Kidney glomerular epithelial cell (primary cell): ENCODE data around the gene FAM53A.

Source experiments
- DNase-seq: peaks from one replicate; lab custom pipeline; 2025; lab: John Stamatoyannopoulos, UW

Gene FAM53A

DNA sequence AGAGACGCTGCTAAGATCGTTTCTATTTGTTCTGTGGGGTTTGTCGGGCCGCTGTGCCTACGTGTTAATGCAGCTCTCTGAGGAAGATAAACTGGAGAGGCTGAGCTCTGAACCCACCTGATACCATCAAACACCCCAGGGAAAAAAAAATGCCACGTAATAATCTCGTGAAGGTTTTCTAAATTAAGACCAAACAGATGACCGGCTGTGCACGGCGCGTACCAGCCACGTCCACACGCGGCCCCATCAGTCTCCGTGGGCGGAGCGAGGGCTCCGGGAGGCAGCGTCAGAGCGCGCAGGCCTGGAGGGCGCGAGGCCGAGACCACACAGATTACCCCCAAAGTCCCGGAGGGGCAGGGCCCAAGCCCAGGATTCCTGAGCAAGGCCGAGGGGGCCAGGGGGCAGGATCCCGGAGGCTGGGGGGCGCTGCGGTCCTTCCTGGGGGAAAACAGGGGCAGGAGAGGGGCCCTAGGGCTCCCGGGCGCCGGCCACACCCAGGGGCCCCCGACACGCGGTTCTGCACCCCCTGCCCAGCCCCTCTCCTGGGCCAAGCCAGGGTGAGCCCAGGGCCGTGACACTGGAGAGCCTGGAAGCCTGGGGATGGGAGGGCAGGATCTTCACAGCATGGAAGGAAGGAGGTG is 91.9 kb downstream of the FAM53A start:
- DNase-seq, result no peak

DNA sequence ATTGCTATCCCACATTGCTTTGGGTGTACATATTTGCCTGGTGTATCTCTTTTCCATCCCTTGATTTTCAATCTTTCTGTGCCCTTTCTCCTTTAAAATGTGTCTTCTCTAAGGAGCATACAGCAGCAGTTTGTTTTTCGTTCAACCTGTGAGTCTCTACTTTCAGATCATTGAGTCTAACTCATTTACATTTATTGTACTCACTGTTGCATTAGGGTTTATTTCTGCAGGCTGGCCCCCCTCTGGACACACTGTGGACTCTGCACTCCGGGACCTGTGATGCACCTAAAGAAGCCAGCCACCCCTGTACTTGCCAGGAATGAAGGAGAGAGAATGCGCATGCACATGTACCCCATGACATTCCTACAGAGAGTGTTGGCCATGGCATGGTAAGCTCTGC is 93.0 kb downstream of the FAM53A start:
- DNase-seq, result no peak

DNA sequence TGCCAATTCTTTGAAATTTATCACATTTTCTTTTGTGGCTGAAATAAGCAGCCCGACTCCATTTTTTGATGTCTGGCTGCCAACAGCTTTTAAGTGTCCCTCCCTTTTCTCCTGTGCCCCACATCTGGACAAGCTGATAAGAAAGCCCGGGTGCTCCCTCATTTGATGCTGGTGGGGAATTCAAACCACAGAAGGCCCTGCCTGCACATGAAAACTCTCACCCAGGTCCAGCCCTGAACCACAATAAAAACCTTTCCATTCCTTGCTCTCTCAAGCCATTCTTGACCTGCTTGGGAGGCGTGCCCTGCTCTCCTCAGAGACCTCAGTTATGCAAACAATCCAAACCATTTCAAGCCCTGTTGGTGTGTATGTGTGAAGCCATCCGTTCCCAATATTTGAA is 93.9 kb downstream of the FAM53A start:
- DNase-seq, result no peak
